Measurements from ENCODE around the gene IPCEF1.

Gene IPCEF1

GRCh38 chr6:154289818-154290508 lies 66.6 kb downstream of the IPCEF1 start:
- DNase-seq, result no peak

DNA sequence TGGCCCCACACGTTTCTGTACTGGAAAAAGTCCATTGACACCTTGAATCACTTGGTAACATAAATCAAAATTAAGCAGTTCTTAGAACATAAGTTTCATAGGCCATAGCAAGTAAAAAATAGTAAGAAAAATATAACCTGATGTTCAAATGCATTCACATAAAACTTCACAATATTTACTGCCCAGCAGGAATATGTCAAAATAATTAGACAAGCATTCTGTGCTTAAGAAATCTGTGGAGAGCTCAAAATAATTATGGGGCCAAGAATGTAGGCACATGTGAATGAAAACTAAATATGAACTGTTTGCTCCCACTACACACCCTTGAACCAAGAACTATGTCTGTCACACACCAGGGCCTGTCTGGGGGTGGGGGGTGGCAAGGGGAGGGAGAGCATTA lies 70.8 kb downstream of the IPCEF1 start:
- DNase-seq, result no peak

GRCh38 chr6:154284313-154284853 lies 72.2 kb downstream of the IPCEF1 start:
- DNase-seq, result no peak

- DNase-seq, result no peak
These were observed 76.1 kb downstream of the IPCEF1 start for GRCh38 chr6:154280521-154280920.

- no peak for DNase-seq
These were observed 79.0 kb downstream of the IPCEF1 start for GRCh38 chr6:154277629-154278017.

- no peak for DNase-seq
These were observed 79.6 kb downstream of the IPCEF1 start for GRCh38 chr6:154276810-154277628.

DNA sequence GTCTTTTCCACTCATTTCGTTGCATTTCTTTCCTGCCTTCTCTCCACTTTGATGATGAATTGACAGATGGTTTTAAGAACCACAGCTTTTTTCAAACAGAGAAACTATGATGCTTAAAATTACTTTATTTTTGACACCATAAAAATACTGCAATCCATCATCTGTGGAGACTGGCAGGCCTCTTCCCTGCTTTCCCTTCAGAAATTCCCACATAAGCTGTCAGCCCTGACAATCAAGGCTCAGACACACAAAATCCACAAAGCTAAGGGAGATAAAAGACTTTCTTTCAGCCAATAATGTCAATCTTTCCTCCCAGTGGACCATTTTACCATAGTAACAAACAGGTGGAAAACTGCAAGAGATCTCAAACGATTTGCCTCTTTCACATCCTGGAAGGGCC lies 82.4 kb downstream of the IPCEF1 start:
- DNase-seq, result no peak

- DNase-seq, result no peak
These were observed 88.1 kb downstream of the IPCEF1 start for GRCh38 chr6:154268486-154268885.

GRCh38 chr6:154267508-154268106 lies 89.0 kb downstream of the IPCEF1 start:
- no peak for DNase-seq

DNA sequence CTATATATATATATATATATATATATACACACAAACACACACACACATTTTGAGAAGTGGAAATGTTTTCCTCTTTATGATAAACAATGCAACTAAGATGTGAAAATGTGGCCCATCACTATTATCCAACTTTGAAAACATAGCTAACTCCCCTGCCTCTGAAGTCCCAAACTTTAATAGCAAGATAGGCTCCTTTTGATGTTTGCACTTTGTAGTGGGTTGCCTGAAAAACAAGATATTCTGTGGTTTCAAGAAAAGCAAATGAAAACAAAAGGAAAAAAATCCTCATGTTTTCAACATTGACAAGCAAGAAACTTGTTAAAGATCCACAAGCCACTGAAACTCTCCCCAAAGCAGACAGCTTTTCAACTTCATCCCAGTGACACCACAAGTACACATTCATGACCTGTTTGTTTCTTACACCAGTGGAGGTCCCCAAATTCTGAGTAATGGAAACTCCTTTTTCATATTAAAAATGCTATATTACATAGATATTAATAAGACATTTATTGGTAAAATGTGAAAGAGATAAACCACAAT lies 90.0 kb downstream of the IPCEF1 start:
- no peak for DNase-seq

DNA sequence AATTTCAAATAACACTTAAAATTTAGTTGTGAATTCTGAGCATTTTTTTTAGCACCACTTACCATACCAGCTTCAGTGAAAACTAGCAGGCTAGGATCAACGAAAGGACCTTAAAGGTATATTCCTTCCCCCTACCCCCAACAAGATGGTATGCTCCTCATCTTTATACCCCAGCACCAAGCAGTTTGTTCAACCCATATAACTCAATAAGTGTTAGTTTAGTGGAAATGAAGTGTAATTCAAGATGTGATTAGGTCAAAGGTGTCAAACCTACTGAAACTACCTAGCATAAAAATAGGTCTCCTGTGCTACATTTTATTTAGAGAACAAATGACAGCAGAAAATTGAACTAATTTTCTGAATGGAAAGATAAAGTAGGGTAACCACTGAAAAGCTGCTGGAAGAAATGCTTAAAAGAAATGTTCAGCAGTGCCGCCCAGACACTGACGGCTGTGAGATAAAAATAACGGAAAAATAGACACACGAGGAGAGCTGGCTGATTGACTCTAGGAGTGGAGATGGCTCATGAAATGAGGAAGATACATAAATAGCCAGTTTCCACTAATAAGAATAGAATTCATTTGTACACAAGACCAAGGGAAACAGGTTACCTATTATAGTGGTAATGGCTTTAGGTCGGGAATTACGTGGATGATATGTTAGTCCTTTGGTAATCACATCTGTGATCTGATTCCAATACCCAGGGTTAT lies 94.8 kb downstream of the IPCEF1 start:
- DNase-seq, result no peak

- DNase-seq, result no peak
These were observed 98.4 kb downstream of the IPCEF1 start for GRCh38 chr6:154258064-154258757.

GRCh38 chr6:154257067-154257466 lies 99.5 kb downstream of the IPCEF1 start:
- no peak for DNase-seq

GRCh38 chr6:154252678-154253077 lies 103.9 kb downstream of the IPCEF1 start:
- no peak for DNase-seq

DNA sequence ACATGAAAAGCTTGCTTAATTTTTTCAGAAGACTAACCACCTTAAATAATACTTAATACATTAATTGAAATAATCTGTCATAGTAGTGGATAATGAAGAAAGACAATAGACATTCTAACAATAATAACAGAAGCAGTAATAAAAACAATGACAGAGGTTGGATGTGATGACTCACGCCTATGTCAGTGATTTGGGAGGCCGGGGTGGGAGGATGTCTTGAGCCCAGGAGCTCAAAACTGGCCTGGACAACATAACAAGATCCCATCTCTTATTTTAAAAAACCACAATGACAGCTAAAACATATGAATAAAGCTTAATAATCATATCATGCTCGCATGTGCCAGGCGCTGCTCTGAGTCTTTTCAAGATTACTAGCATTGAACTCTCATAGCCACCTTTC lies 105.5 kb downstream of the IPCEF1 start:
- no peak for DNase-seq

DNA sequence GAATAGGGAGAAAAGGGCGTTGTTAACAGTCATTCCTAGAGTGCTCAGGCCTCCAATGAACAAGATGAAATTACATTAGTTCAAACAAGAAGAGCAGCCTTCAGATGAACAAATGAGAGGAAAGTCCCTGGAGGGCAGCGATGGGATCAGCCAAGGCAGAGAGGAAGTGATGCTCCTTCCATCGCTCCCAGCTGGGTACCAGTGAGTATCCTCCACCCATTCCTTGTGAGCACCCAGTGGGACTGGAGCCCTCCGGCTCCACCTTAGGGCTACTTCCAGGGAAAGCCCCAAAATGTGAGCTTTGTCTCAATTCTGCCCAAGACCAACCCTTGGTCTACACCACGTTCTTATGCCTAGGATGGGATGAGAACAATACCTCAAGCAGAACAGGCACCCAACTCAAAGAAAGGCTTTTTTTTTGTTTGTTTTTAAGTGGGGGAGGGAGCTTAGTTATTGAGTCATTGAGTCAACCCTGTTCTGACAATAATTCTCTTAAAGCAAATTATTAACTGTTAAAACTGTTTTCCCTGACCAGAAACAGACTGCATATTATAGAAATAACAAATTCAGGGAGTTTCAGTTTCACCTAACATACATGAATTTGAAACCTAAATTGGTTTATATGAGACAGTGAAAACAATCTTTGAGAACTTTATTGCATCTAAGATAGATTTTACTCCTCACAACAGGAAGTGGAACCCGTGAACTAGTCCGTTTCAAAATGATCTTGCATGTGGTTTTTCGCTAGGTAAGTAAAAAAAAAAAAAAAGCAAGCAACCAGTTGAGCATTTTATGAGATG lies 106.9 kb downstream of the IPCEF1 start:
- DNase-seq, result no peak

GRCh38 chr6:154247119-154247861 lies 109.3 kb downstream of the IPCEF1 start:
- no peak for DNase-seq

- no peak for DNase-seq
These were observed 109.9 kb downstream of the IPCEF1 start for GRCh38 chr6:154246723-154247118.

- no peak for DNase-seq
These were observed 111.1 kb downstream of the IPCEF1 start for GRCh38 chr6:154245506-154245905.

Data from NCI-H510A (cell line).